ENCODE results near the gene MEG3.

MEG3 gene

GRCh38 chr14:100899884-100900771 is 74.2 kb downstream of the MEG3 start:
- no peak for DNase-seq

DNA sequence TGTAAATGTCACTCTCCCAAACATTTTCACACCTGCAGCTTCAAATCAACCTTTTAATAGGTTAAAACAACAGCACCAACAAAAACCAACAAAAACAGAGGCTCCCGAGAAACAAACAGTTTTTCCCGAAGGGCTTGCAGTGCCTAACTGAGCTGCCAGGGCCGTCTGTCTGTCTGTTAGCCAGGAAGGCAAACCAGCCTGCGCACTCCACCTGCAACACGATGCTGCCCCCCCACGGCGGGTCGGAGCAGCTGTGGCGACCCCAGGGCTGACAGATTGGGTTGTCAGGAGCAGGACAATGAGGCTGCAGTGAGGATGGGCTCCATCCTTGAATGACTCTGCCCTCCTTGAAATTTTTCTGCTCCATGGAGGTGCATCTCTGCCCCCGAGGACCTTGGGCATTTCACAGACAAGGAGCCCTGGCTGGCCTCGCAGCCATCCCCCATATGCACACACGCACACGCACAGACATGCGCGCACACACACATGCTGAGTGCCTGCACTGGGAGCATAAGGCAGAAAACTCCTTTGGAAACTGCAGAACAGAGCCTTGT is 75.0 kb downstream of the MEG3 start:
- DNase-seq = peak; percentile 36

DNA sequence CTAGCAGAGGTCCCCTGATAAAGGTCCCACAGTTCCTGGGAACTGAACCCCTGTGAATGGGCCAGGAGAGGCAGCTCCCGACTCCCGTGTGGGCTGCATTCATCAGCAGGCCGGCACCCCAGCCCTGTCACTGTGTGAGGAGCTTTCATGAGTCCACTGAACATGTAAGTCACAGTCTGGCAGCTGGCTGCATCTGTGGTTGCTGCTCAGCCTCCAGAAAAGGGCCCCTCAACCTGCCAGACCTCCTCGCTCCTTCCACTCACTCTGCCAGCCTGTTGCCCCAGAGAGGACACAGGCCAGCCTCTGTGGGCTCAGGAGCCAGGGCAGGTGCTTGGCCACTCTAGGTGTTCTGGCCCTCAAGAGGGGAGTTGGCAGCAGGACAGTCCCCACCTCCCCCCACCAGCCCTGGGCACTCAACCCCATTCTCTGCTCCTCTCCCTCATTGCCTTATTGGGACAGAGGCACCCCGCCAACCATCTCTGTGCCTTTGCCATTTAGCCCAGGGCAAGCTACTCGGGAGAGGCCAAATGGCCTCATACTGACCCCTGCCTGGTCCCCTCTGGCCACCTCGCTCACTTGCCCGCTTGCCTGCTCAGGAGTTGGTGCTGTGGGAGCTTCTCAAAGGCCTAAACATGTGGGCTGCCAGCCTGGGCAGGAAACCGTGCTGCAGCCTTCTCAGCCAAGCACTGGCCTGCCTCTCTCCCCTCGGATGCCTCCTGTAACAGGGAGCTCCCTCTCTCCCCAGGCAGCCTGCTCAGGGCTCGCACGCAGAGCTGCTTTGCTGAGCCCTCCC is 75.7 kb downstream of the MEG3 start:
- DNase-seq = no peak

DNA sequence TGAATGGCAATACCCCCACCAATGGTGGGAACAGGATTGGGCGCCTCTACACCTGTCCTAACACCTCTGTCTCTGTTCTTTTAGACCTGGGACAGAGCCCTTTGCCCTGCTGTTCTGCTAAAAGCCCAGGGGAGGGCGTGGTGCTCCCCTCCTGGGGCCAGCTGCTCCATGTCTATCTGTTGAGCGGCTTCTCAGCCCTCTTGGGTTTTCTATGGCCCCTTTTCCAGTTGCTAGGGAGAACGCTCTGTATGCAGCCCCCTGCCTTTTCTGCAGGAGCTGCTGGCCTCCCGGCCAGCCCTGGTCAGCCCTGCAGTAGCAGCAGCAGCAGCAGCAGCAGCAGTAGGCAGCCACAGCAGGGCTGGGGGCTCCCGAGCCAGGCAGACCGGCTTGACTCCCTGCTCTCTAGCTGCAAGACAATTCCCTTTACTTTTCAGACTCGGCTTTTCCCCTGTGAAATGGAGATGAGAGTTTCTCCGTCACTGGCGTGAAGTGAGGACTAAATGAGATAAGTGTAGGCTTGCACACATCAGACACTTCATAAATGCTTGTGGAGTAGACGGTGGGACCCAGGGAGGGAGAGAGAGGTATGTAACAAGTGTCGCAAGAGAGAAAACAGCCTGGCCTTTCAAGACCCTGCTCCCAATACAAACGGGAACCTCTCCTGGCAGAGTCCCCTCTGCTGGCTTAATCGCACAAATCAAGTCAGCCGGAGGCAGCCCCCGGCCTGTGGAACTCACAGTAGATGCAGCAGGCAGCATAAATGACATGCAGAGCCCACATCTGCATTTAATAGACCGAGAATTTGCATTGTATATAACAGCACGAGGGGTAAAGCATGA is 76.6 kb downstream of the MEG3 start:
- no peak for DNase-seq

GRCh38 chr14:100903134-100903468 is 77.2 kb downstream of the MEG3 start:
- no peak for DNase-seq

- DNase-seq = no peak
Observed at GRCh38 chr14:100903672-100904185, 77.8 kb downstream of the MEG3 start, which contains the start of gene RTL1. Gene RTL1, minus strand, starts transcription at chr14:100903722. Its CDS starts 18,934 bp downstream, at chr14:100884788.

DNA sequence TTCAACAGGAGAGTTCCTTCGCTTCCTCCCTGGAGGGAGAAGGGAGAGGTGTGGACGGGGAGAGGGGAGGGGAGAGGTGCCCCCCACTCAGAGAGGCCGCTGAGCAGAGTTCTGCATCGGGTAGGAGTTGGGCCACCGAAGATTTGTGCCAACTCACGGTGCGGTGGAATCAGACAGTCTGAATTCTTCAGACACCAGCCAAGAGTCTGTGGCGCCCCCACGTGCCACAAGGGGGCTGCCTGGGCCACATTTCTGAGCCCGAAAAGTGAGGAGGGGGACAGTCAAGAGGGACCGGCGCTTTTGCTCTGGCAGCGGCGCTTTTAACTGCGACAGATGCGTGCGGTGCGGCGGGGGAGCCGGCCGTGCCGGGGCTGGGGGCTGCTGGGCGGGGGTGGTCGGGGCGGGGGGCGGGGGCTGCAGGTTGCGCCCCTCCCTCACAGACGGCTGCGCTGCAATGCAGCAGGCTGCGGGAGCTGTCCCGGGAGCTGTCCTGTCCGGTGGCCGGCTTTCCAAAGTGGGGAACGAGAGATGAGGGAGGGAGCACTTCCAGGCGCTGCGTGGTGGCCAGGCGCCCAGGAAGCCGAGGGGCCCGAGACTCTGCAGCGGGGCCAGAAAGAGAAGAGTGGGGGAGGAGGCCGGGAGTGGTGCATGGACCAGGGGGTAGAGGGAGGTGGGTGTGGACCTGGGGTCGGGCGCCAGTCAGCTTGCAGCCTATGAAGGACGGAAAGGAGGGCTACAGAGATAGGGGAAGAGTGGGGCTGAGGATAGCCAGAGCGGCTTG is 78.6 kb downstream of the MEG3 start:
- no peak for DNase-seq

GRCh38 chr14:100905166-100905565 is 79.2 kb downstream of the MEG3 start:
- DNase-seq = no peak

GRCh38 chr14:100906420-100906819 is 80.5 kb downstream of the MEG3 start:
- DNase-seq = no peak

GRCh38 chr14:100907240-100907639 is 81.3 kb downstream of the MEG3 start:
- DNase-seq = no peak

GRCh38 chr14:100909439-100909838 is 83.5 kb downstream of the MEG3 start:
- no peak for DNase-seq
